AG04450 (cell line): ENCODE data around the gene DCT. TPM values are rescaled to one million over a fixed set of nuclear protein-coding genes. Genes with fewer than 3 reads are reported as not detected.
"Not testable (repeated sequence)": the region's sequence is repeated elsewhere in the genome, so short reads cannot be mapped to it uniquely, and the experiment has no call there.

ENCODE experiments used
- CTCF ChIA-PET: fragments of 300-600, 350-600 bp; formaldehyde crosslinking; extraction: SDS; loops from one replicate; lab custom pipeline; 2022; ENCODE audit warnings: antibody characterized with exemption, inconsistent platforms; lab: Charles Lee
- POLR2A ChIA-PET: fragments of 350-600 bp; formaldehyde crosslinking; extraction: SDS; loops from one replicate; lab custom pipeline; 2021; ENCODE audit warnings: antibody characterized with exemption, inconsistent platforms; lab: Yijun Ruan, JAX
- DNase-seq: peaks from one replicate; pipeline ENCODE4 v3.0.0-alpha.2; 2011; ENCODE audit warnings: low read depth, low spot score
- H3K27ac ChIP-seq: one replicate; pipeline ENCODE4 v1.5.1; 2012; ENCODE audit warnings: low read depth, low read length, control low read depth
- H3K27me3 ChIP-seq: one replicate; pipeline ENCODE4 v1.6.0; 2012; ENCODE audit warnings: low read length; ENCODE audit not compliant: control insufficient read depth, insufficient read depth
- H3K4me3 ChIP-seq: 2 replicates; pipeline ENCODE4 v1.5.1; 2011; ENCODE audit warnings: mild to moderate bottlenecking, low read depth, low read length, control low read depth
- H3K9me3 ChIP-seq: 2 replicates; pipeline ENCODE4 v1.5.1; 2012; ENCODE audit warnings: low read length; ENCODE audit not compliant: control insufficient read depth, insufficient read depth
- CTCF ChIP-seq: IDR thresholded peaks from 2 replicates; pipeline ENCODE4 v1.5.1; 2011; ENCODE audit warnings: low read depth, low read length, control low read depth, inconsistent platforms
- polyA minus RNA-seq: library from RNA; depleted of rRNA, polyadenylated mRNA; stranded (reverse); fragments of >200 nt; gene quantifications from 2 replicates; pipeline ENCODE4 v1.2.3, GENCODE V29; 2011; rRNA and poly(A)+ RNA removed
- polyA plus RNA-seq: library from polyadenylated mRNA; depleted of rRNA; stranded (reverse); fragments of >200 nt; gene quantifications from 2 replicates; pipeline ENCODE4 v1.2.3, GENCODE V29; 2011; rRNA removed

DCT gene
- polyA plus RNA-seq (not detected in 2 replicates), polyA minus RNA-seq (not detected in 2 replicates)

- ChIA-PET CTCF (no interaction called here), POLR2A (no interaction called here)
- TF ChIP-seq CTCF, result no peak
- H3K27me3 ChIP-seq, result no peaks in the 10 kb centered on the region
- no peak within 1 kb of the TSS for H3K4me3 ChIP-seq
- DNase-seq, result no peak
- no peak within 1 kb of the TSS for H3K27ac ChIP-seq
- no peaks in the 10 kb centered on the region for H3K9me3 ChIP-seq
These were observed at the start of gene DCT for GRCh38 chr13:94479616-94480015. Gene DCT (minus strand): TSS chr13:94479682. CDS start chr13:94479255, 427 bp downstream.

- POLR2A ChIA-PET, H3K4me3 ChIP-seq, H3K9me3 ChIP-seq, H3K27ac ChIP-seq, H3K27me3 ChIP-seq, CTCF ChIA-PET, DNase-seq: not testable (repeated sequence)
These were observed 47.5 kb upstream of the DCT start for GRCh38 chr13:94526956-94527355.

- no peak overlapping the region for H3K27ac ChIP-seq
- DNase-seq, result no peak
- CTCF ChIA-PET, result no interaction called here
- no peak overlapping the region for H3K4me3 ChIP-seq
- H3K9me3 ChIP-seq, result no peaks in the 10 kb centered on the region
- no peaks in the 10 kb centered on the region for H3K27me3 ChIP-seq
- POLR2A ChIA-PET, result no interaction called here
- no peak for TF ChIP-seq CTCF
These were observed 46.3 kb upstream of the DCT start for GRCh38 chr13:94525781-94526180.

DNA sequence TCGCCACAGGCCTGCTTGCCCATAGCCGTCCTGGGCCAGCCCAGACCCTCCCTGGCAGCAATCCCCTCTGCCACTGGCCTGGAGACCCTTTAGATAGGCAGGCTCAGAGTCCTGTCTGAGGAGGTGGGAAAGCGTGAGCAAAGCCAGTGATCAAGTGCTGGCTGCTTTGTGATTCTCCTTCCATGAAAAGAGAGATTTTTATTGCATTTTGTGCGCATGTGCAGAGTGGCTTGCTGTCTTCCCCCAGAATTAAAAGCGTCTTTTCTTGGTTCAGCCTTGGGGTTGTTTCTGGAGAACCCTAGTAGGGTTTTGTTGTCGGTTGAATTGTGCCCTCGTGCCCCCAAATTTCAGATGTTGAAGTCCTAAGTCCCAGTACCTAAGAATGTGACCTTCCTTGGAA lies 44.9 kb upstream of the DCT start:
- Histone ChIP-seq H3K9me3 (no peaks in the 10 kb centered on the region), H3K4me3 (no peak overlapping the region), H3K27me3 (no peaks in the 10 kb centered on the region), H3K27ac (no peak overlapping the region)
- CTCF ChIA-PET, result no interaction called here
- POLR2A ChIA-PET, result no interaction called here
- TF ChIP-seq CTCF, result no peak
- no peak for DNase-seq

- Histone ChIP-seq H3K9me3 (no peaks in the 10 kb centered on the region), H3K27ac (no peak overlapping the region), H3K27me3 (no peaks in the 10 kb centered on the region), H3K4me3 (no peak overlapping the region)
- POLR2A ChIA-PET, result no interaction called here
- CTCF ChIA-PET, result no interaction called here
- no peak for DNase-seq
- no peak for TF ChIP-seq CTCF
These were observed 40.5 kb upstream of the DCT start for GRCh38 chr13:94520001-94520400.

- H3K4me3 ChIP-seq, result no peak overlapping the region
- H3K27me3 ChIP-seq, result no peaks in the 10 kb centered on the region
- no peak for DNase-seq
- H3K9me3 ChIP-seq, result no peaks in the 10 kb centered on the region
- ChIA-PET POLR2A (no interaction called here), CTCF (no interaction called here)
- TF ChIP-seq CTCF, result no peak
- H3K27ac ChIP-seq, result no peak overlapping the region
These were observed 37.0 kb upstream of the DCT start for GRCh38 chr13:94516456-94516855.
